NOMO-1 treated with dmso at 0.1 percent for 144 hours (cell line): Measurements from ENCODE around the gene SAFB2.

Experiments
- DNase-seq: peaks from one replicate; lab custom pipeline; 2025; ENCODE audit not compliant: unreplicated experiment; lab: John Stamatoyannopoulos, UW

The SAFB2 gene

DNA sequence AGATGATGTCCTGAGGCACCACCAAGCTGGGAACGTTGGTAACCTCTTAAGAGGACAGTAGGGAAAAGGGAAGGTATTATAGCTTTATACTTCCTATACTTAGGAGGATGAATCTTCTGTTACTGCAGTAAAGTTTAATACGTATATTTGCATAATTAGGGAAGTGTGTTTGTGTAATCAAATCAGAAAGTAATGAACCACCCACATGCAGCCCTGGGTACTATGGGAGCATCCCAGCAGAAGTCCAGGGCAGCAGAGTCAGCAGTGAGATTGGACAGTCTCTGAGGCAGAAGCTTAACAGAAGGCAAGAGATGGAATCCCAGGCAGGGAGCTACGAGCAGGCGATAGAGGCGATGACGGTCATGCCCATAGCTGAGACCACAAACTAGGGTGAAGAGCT lies 12.9 kb upstream of the SAFB2 start:
- no peak for DNase-seq

DNA sequence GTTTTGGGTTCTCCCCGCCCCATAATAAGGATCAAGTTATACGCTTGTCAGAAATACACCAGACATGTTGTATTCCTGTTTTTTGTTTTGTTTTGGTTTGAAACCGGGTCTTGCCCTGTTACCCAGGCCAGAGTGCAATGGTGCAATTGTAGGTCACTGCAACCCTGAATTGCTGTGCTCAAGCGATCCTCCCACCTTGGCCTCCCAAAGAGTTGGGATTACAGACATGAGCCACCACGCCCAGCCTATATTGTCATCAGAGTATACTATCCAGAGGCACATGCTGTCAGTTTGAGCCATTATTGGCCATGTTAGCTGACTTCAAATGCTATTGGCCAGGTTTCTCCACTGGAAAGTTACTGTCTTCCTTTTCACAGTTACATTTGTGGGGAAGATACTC lies 10.1 kb upstream of the SAFB2 start:
- no peak for DNase-seq

DNA sequence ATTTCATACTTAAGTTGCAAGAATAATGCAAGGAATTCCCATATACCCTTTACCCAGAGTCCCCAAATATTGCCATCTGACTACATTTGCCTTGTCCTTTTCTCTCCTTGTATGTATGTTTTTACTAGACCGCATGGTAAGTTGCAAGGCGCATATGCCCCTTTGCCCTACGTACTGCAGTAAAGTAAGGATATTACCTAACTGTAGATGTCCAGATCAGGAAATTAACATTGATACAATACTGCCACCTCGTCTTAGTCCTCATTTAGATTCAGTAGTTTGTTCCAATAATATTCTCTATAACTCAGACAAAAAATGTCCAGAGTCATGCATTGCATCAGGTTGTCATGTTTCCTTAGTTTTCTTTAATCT lies 9.7 kb upstream of the SAFB2 start:
- DNase-seq = no peak

DNA sequence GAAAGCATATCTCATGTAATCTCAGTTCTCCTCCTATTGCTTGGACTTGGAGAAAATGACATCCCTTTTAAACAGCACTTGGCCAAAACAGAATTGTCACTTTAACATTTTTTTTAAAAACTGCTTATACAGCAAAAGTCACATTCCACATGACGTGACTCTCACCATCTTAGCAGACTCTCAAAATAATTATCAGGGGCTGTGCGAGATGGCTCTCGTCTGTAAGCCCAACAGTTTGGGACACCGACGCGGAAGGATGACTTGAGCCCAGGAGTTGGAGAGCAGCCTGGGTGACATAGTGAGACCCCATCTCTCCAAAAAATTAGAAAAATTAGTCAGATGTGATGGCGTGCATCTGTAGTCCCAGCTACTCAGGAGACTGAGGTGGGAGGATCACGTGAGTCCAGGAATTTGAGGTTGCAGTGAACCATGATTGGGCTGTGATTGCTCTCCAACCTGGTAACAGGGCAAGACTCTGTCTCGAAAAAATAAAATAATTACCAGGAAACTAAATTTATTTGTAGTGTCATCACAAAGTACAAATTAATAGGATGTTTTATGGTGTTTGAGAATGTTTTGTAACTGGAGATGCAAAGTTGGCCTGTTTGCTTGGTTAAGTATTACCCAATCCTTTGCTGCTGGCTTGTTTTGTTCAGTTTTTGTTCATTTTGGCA lies 9.1 kb upstream of the SAFB2 start:
- DNase-seq = no peak

DNA sequence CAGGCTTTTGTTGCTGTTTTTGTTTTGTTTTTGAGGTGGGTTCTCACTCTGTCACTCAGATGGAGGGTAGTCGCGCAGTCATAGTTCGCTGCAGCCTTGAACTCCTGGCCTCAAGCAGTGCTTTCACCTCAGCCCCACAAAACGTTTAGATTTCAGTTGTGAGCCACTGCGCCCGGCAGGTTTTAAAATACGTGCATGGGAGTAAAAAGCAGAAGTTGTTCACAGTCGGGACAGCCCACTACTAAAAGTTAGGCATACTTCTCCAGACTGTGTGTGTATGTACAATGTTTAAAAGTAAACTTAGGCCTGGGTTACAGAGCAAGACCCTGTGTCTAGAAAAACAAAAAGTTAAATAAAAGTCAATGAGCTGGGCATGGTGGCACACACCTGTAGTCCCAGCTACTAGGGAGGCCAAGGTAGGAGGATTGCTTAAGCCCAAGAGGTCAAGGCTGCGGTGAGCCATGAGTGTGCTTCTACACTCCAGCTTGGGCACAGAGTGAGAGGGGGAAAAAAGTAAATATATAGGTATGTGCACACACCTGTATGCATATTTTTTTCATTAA lies 6.4 kb upstream of the SAFB2 start:
- DNase-seq = peak; percentile 56

DNA sequence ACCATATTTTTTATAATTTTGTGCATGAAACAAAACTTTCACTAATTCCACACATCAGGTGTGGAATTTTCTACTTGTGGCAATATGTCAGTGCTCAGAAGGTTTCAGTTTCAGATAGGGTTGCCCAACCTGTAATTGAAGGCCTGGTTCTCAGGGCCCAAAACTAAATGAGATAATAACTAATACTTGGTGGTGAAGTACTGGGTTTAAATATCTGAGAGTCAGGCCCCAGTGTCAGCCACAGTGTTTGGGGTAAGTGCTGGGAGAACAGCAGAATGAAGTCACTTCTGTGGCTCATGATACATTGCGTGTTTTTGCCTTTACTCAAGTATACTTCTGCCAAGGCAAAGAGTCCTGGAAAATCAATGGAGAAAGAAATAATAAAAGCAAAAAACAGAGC lies 5.9 kb upstream of the SAFB2 start:
- DNase-seq = peak; percentile 10

DNA sequence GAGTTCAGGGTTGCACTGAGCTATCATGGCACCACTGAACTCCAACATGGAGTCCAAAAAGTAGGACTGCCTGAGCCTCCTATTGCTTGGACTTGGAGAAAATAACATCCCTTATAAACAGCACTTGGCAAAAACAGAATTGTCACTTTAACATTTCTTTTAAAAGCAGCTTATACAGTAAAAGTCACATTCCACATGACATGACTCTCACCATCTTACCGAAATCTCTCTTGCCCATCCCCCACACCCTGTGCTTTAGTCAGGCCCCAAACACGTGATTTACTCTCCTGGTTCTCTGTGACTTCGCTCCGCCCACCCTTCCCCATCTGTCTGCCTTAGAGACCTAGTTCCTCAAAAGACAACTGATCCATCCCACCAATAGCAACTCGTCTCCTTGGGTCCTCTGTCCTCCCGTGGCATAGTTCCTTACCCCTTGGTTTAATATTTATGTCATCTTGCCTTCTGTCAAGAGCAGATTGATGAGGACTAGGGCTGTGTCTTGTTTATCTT lies 4.9 kb upstream of the SAFB2 start:
- peak; percentile 96 for DNase-seq

DNA sequence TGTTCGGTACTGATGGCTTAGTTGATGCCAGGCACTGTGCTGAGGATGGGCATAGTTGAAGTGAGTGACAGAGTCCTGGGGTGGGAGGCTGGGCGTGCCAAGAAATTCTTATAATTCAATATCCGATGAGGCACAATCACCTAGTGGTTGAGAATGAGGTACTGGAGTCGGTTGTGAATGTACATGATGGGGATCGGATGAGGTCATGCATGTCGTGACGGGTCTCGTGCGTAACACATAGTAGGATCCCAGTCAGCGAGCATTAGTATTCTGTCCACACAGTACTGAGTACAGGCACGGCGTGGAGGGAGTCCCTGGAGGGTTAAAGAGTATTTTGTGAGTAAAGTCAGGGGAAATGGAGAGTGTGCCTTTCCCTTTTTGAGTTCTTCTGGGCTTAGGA lies 3.1 kb upstream of the SAFB2 start:
- DNase-seq = no peak

DNA sequence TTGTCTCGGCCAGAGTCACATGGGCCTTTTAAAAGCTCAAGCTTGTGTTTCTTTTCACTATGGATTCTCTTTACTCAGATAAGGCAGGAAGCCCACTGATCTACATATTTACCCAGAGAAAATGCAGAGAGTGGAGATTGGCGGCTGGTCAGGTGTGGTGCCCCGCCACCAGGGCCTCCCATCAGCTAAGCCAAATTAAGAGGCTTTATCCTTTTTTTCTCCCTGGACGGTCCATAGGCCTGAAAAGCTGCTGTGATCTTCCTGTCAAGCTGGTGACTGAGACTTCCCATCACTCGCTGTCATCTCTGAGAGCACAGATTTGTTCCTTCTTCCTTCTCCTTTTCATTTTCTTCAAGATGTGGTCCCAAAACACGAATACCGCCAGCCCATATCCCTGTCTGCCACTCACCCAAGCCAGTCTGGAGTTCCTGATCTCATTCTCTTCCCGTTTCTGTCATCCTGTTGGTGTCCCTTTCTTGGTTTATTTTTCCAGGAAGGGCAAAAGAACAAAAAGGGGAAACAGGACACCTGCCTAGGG lies 2.2 kb upstream of the SAFB2 start:
- DNase-seq = no peak

DNA sequence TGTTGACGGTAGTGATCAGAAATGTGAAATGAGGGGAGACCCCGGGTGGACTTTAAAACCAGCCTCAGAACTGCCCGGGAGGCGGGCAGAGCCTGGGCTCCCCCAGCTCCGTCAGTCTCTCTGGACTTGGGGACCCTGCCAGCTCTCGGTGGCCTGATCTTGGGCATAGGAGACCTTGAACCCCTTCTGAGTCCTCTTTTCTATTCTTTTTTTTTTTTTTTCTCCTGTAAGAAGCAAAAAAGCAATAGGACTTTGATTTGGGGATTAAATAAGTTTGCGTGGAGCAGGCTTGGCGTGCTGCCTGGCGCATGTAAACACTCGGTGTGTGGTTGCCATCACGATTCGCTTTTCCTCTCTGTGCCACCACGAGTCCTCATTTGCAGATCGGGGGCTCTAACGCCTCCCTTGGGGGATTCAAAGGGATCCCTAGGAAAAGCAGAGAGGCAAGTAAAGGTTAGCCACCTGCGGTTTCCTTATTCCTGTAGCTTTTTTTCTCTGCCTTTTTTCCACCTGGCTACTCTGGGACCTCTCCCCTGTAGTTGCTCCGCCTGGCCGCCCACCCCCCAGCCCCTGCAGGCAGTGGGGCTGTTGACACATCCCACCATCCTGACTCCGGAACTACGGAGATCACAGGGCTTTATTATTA lies 1.6 kb upstream of the SAFB2 start:
- no peak for DNase-seq

DNA sequence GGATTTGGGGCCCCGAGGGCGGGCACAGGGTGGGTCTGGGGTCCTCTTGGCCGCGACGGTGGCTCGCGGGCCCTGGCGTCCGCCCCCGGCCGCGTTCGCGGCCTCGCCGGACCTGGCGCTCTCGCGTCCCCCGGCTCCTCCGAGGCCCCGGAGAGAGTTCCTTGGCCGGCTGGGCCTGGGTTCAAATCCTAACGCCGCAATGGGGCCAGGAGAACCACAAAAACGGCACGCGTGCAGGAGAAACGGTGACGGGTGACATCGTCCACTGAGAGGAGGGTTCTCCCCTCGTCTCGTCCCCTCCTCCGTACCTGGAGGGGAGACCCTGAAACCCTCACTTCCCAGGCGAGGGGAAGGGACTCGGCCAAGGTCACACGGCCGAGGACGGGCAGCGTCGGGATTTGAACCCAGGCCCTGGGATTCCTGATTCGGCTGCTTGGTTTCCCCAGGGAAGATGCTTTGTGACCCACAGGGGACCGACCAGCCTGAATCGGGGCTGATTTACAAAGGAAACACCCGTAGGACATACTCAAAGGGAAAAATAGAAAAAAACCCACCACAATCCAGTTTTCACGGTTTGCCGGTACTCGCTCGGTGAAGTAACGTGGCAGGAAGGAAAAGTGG lies 931 bp upstream of the SAFB2 start:
- DNase-seq = no peak

DNA sequence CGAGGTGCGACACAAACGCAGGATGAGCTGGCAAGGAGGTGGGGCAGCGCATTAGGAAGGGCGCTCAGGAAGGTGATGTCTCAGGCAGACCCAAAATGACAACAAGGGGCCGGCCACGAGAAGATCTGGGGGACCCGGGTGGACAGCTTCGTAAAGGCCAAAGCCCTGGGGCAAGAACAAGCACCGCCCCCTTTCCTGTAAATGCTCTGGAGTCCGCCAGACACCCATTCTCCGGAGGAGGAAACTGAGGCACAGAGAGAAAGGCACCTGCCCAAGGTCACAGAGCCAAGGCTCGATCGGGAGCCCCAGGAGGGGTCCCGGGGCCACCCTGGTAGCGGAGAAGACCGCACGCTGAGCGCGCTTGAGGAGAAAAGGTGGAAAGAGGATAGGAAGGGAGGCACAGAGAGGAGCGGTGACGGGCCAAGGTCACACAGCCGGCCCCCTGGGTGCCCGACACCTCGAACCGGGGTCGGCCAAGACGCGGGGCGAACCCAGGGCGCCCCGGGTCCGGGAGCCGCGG lies 571 bp downstream of the SAFB2 start:
- DNase-seq = no peak

DNA sequence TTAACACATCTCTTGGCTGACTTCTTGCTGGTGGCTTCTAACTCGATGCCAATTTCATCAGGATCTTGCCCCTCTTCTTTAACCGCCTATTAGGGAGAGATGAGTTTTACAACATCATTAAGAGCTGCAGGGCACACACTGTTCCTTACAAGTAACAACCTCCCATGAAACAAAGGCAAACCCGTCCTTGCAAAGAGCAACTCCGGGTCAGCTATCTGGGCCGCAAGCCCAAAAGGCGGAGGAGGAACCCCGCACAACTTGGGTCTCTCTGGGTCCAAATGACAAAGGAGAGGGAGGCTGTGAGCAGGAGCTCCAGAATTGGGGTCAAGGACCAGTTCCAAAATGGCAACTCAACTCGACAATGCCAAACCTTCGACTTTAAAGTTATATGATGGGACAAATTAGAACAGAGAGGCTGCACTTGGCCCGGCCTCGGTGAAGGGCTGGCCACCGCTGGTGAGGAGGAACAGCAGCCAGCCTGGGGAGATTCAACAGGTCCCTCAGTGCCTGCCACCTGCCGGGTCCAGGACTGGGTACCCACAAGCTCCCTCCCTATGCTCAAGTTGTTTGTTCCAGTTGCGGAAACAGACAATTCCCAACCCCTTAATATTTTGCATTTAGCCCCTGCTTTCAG lies 1.1 kb downstream of the SAFB2 start:
- no peak for DNase-seq

DNA sequence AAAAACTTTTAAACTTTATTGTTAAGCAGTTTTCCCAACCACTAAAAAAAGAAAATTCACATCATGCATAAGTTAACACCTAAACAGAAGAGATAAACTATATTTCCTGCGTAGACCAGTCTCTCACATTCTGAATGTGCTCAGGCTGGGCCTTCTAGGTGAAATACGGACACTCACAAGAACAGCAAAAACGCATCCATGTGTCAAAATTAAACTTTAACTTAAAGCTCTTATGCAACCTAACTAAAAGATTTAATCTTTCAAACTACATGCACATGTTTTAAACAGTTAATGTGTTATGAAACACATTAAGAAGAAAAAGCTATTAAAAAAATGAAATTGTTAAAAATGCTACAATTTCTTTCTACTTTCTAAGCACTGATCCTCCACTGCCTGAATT lies 2.6 kb downstream of the SAFB2 start:
- no peak for DNase-seq

DNA sequence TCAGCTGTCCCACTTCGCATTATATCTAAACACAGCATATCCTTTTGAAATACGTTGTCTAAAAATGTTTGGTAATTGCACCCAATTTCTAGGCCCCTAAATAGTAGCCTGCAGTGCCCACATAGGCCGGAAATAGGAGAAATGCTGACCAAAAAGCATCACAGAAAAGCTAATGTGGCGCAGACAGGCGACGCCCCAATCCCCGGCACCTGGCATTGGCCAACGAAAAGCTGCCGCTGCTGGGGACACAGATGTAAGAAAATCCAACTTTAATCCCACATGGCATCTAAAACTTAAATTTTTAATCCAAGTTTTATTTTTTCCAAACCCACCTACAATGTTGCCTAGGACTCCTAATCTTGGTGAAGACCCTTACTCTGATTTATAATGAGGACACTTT lies 4.0 kb downstream of the SAFB2 start:
- DNase-seq = no peak

DNA sequence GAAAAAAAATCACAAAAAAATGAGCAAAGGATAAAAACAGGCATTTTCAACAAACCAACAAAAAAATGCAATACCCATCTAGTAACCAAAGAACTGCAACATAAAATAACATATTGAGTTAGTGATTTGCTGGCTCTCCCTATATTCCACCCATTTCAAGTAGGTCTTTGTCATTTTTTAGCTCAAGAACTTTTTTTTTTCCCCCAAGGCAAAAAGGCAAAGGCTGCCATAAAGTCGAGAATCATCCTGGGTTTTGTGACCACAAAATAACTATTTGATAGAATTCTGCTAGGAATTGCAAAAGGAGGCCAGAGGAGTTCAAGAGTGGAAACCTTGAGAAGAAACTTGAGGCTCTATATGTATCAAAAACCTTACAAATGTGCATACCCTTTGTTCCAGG lies 5.5 kb downstream of the SAFB2 start:
- DNase-seq = no peak

DNA sequence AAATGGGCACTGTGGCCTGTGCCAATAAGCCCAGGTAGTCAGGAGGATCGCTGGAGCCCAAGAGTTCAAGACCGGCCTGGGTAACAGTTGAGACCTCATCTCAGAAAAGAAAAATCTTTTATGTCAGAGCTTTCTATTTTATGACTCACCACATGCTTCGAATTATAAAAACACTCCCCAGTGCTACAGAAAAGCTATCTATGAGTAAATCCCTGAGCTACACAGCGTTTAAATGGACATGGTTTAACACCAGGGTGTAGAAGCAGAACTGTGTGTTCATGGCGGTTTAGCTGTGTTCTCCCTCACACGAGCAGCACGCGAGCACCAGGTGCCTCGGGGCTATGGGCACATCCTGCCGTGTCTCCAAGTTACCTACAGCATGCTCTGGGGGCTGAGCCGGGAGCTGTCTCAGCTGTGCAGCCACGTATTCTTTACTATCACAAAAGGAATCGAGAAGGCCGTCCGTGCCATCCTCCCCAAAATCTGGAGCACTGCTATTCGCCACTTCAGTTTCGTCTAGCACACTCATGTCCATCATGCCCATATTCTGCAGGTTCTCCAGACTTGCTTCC lies 6.7 kb downstream of the SAFB2 start:
- DNase-seq = no peak

DNA sequence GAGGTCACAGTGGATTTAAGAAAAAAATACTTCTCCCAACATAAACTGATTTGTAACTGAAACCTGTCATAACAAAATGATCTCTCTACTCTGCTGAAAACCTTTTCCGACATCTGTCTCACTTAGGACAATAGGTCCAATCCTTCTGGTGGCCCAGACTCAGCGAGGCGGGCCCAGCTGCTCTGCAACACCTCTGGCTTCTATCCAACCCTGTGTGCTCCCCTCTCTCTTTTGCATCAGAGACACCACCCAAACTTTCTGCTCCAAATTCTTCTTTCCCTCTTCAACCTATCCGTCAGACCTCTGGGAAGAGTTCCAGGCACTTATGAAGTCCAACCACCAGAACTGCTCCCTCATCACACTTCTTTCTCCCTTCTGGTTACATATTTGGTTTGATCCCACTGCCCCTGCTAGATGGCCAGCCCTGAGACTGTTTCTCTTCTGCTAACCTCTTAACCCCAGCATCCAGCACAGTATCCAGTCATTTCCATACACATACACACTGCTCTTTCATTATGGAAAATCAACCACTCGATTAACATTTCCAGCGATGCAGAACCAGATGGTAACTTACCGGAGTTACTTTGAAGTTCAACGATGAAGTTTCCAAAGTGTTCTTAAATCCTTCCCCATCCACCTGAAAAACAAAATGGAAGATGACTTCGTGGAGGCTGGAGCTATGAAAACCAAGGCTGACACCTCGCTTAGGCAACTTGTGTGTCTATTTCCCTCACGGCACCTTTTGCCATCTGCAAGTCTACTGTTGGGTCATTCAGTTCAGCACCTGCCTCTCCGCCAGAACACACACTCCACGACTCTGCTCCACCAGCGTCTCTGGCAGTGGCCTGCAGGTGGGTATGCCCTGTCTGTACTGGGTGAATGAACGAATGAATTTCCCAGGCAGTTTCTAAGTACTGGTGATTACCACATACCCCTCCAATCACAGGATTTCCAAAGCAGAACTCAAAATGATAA lies 9.4 kb downstream of the SAFB2 start:
- DNase-seq = no peak

DNA sequence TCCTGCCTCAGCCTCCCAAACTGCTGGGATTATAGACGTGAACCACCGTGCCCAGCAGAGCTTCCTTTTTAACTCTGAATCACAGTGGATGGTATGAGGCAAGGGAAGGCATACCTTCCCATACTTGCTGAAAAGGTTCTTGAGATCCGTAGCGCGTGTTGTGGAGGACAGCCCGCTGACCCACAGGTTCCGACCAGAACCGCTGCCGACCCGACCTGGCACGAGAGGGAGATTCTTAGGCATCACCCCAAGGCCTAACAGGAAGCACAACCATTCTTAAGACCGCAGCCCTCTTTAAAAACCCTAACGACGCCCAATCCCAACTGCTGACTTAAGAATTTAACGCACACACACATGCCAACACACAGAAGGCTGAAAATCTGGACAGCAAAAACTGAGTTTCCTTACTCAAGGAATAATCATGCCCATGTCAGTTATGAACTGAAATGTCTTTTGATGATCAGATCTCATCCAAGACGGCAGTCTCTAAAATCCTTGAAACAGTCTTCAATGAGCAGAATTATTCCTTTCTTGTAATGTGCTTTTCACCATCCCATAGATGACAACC lies 12.6 kb downstream of the SAFB2 start:
- no peak for DNase-seq
